Fibroblast of mammary gland (primary cell): ENCODE data around the gene MAPK8IP3.

Experiments
- DNase-seq: peaks from one replicate; pipeline ENCODE4 v3.0.0-alpha.2; 2010; ENCODE audit warnings: low read depth
- H3K4me3 ChIP-seq: 2 replicates; pipeline ENCODE4 v1.5.1; 2011; ENCODE audit warnings: low read depth, mild to moderate bottlenecking, low read length, moderate library complexity; ENCODE audit not compliant: control insufficient read depth
- CTCF ChIP-seq: conservative IDR thresholded peaks from 2 replicates; pipeline ENCODE4 v1.5.1; 2011; ENCODE audit warnings: low read depth, low read length, inconsistent platforms; ENCODE audit not compliant: control insufficient read depth, insufficient read depth

MAPK8IP3 gene

GRCh38 chr16:1745900-1746692 is 40.1 kb downstream of the MAPK8IP3 start:
- TF ChIP-seq CTCF, result no peak
- H3K4me3 ChIP-seq, result no peak overlapping the region
- peak; percentile 55 for DNase-seq

- TF ChIP-seq CTCF, result no peak
- H3K4me3 ChIP-seq, result no peak overlapping the region
Observed at GRCh38 chr16:1746693-1747195, 40.7 kb downstream of the MAPK8IP3 start.

GRCh38 chr16:1747934-1748333 is 41.9 kb downstream of the MAPK8IP3 start:
- DNase-seq, result no peak
- TF ChIP-seq CTCF, result no peak
- H3K4me3 ChIP-seq, result no peak overlapping the region

More at GRCh38 chr16:1746693-1747195, 40.7 kb downstream of the MAPK8IP3 start:
- no peak for DNase-seq

GRCh38 chr16:1749152-1750117 is 43.4 kb downstream of the MAPK8IP3 start:
- no peak overlapping the region for H3K4me3 ChIP-seq
- peak; percentile 52 for DNase-seq
- no peak for TF ChIP-seq CTCF

- DNase-seq, result no peak
- no peak for TF ChIP-seq CTCF
- no peak overlapping the region for H3K4me3 ChIP-seq
Observed at GRCh38 chr16:1751946-1752345, 46.0 kb downstream of the MAPK8IP3 start.

GRCh38 chr16:1752853-1753252 is 46.9 kb downstream of the MAPK8IP3 start:
- TF ChIP-seq CTCF, result no peak
- no peak overlapping the region for H3K4me3 ChIP-seq
- no peak for DNase-seq
